OCI-LY7 (cell line): ENCODE results near the gene PITPNM1. TPM values are rescaled to one million over a fixed set of nuclear protein-coding genes. Genes with fewer than 3 reads are reported as not detected.
"Not testable (repeated sequence)": the region's sequence is repeated elsewhere in the genome, so short reads cannot be mapped to it uniquely, and the experiment has no call there.

Source experiments
- BruUV-seq: library from RNA; stranded (reverse); fragments of 400-500 nt; replicated peaks from 2 replicates; lab custom pipeline; 2021; lab: Mats Ljungman, UMichigan
- CTCF ChIA-PET: fragments of 300-600 bp; sonication (Branson Sonifier 250); formaldehyde crosslinking; loops from one replicate; lab custom pipeline; 2022; ENCODE audit warnings: antibody characterized with exemption; ENCODE audit not compliant: unreplicated experiment; lab: Charles Lee
- POLR2A ChIA-PET: fragments of 300-600 bp; sonication (Branson Sonifier 250); formaldehyde crosslinking; loops from one replicate; lab custom pipeline; 2022; ENCODE audit warnings: antibody characterized with exemption; lab: Charles Lee
- DNase-seq: peaks from one replicate; pipeline ENCODE4 v3.0.0-alpha.2; 2015; ENCODE audit warnings: low spot score
- H2AFZ ChIP-seq: fragments of 200-600 bp; sonication (generic), shearing (Covaris generic); 2 replicates; pipeline ENCODE4 v1.6.1; 2014; ENCODE audit warnings: mild to moderate bottlenecking, antibody characterized with exemption, low read length, moderate library complexity
- H3K27ac ChIP-seq: fragments of 200-600 bp; sonication (generic); 2 replicates; pipeline ENCODE4 v1.5.1; 2014; ENCODE audit warnings: mixed run types, low read depth, mild to moderate bottlenecking, moderate library complexity, low read length, inconsistent platforms; ENCODE audit not compliant: poor library complexity, severe bottlenecking
- H3K36me3 ChIP-seq: fragments of 200-600 bp; sonication (generic); 2 replicates; pipeline ENCODE4 v1.6.1; 2014; ENCODE audit warnings: mild to moderate bottlenecking, antibody characterized with exemption, low read length, moderate library complexity, mixed read lengths; ENCODE audit not compliant: insufficient read depth
- H3K4me1 ChIP-seq: fragments of 200-600 bp; sonication (generic); 2 replicates; pipeline ENCODE4 v1.5.1; 2014; ENCODE audit warnings: mild to moderate bottlenecking, low read length; ENCODE audit not compliant: insufficient read depth, poor library complexity, severe bottlenecking
- H3K4me2 ChIP-seq: fragments of 200-600 bp; sonication (generic); 2 replicates; pipeline ENCODE4 v1.6.1; 2014; ENCODE audit warnings: mild to moderate bottlenecking, low read length
- H3K4me3 ChIP-seq: fragments of 200-600 bp; sonication (generic); 2 replicates; pipeline ENCODE4 v1.5.1; 2014; ENCODE audit warnings: mild to moderate bottlenecking, low read depth, low read length; ENCODE audit not compliant: poor library complexity, severe bottlenecking
- H3K79me2 ChIP-seq: fragments of 200-600 bp; sonication (generic); 2 replicates; pipeline ENCODE4 v1.6.1; 2016; ENCODE audit warnings: low read depth, mild to moderate bottlenecking, low read length, moderate library complexity, mixed read lengths; ENCODE audit not compliant: insufficient read depth
- H3K9me2 ChIP-seq: fragments of 200-600 bp; sonication (generic); 2 replicates; pipeline ENCODE4 v1.6.1; 2016; ENCODE audit warnings: mild to moderate bottlenecking, low read length, mixed read lengths; ENCODE audit not compliant: insufficient read depth
- H3K9me3 ChIP-seq: fragments of 200-600 bp; sonication (generic); 2 replicates; pipeline ENCODE4 v1.6.1; 2014; ENCODE audit warnings: mild to moderate bottlenecking, mixed run types, low read length, mixed read lengths
- H4K20me1 ChIP-seq: fragments of 200-600 bp; sonication (generic); 2 replicates; pipeline ENCODE4 v1.6.1; 2014; ENCODE audit warnings: mild to moderate bottlenecking, antibody characterized with exemption, low read length, moderate library complexity, mixed read lengths; ENCODE audit not compliant: insufficient read depth
- CTCF ChIP-seq: fragments of 200-600 bp; sonication (generic); conservative IDR thresholded peaks from 2 replicates; pipeline ENCODE4 v1.5.1; 2014; ENCODE audit warnings: mild to moderate bottlenecking, antibody characterized with exemption, low read length, moderate library complexity, mixed read lengths
- EZH2phosphoT487 ChIP-seq: fragments of 200-600 bp; sonication (generic); IDR thresholded peaks from 2 replicates; pipeline ENCODE4 v1.6.1; 2018; ENCODE audit warnings: low read depth, borderline replicate concordance, mild to moderate bottlenecking, mixed run types, antibody characterized with exemption, low read length, moderate library complexity, mixed read lengths
- intact Hi-C: fragments of 100-400 bp; cut with micrococcal nuclease; formaldehyde crosslinking; loops from one replicate; pipeline ENCODE4 v1.10.0; 2022; ENCODE audit not compliant: unreplicated experiment
- total RNA-seq, 2 experiments: library from RNA; depleted of rRNA in 1 of 2; stranded (reverse); fragments of >200 nt in 1 of 2; shearing (Covaris generic) in 1 of 2; gene quantifications; 2 replicates each; pipeline ENCODE4 v1.2.3, GENCODE V29; 2014 to 2022

The PITPNM1 gene
- total RNA-seq, 2 experiments from 2014 or later = 37.2 to 51.3 TPM

GRCh38 chr11:67466367-67466766, 38.8 kb downstream of the PITPNM1 start:
- ChIA-PET CTCF (no interaction called here), POLR2A (interaction anchor here (0.6 to 2.0 kb wide), 4 partner anchors 16 to 65 kb away, joined by 3 to 18 read pairs (median 5); partner anchors contain the start of genes CORO1B, PPP1CA and PTPRCAP)
- Histone ChIP-seq H4K20me1 (no peaks in the 10 kb centered on the region), H3K9me2 (no peaks in the 10 kb centered on the region), H3K36me3 (no peaks in the 10 kb centered on the region; the same call in 1 of the 2 replicates), H3K9me3 (no peaks in the 10 kb centered on the region), H2AFZ (no peak overlapping the region), H3K79me2 (peaks cover 23% of the 10 kb centered on the region; the same call in 1 of the 2 replicates), H3K4me3 (peak overlapping the region; percentile 87), H3K4me2 (peak overlapping the region; percentile 100), H3K27ac (peak overlapping the region; percentile 76), H3K4me1 (peaks cover 65% of the 10 kb centered on the region)
- no TSS peak for BruUV-seq
- DNase-seq = no peak
- intact Hi-C loops = loop anchor here (5.0 kb wide), 1 partner anchor 114 kb away; the partner anchor contains the start of gene POLD4
- TF ChIP-seq CTCF (no peak), EZH2phosphoT487 (no peak)

- Histone ChIP-seq H3K4me2 (peak overlapping the region; percentile 100), H3K79me2 (peaks cover 23% of the 10 kb centered on the region; the same call in 1 of the 2 replicates), H3K4me3 (peak overlapping the region; percentile 89), H3K27ac (peak overlapping the region; percentile 82), H3K4me1 (peaks cover 69% of the 10 kb centered on the region)
- not testable (repeated sequence) for H2AFZ ChIP-seq, H3K9me2 ChIP-seq, BruUV-seq, H3K9me3 ChIP-seq, H3K36me3 ChIP-seq, DNase-seq, H4K20me1 ChIP-seq
- intact Hi-C loops = loop anchor here (5.0 kb wide), 1 partner anchor 113 kb away; the partner anchor contains the start of gene POLD4
- POLR2A ChIA-PET = interaction anchor here (0.6 to 2.0 kb wide), 5 partner anchors 15 to 511 kb away, joined by 3 to 18 read pairs (median 3); partner anchors contain the start of genes CORO1B, PPP1CA and PTPRCAP
- CTCF ChIA-PET = interaction anchor here (0.6 to 1.1 kb wide), 2 partner anchors 9 to 15 kb away, joined by 3 to 9 read pairs; no protein-coding TSS in a partner anchor
Measured at GRCh38 chr11:67465530-67465929, 39.6 kb downstream of the PITPNM1 start.

- no peaks in the 10 kb centered on the region for H3K9me3 ChIP-seq
- H3K4me2 ChIP-seq = peak overlapping the region; percentile 100
- peak overlapping the region; percentile 82 for H3K27ac ChIP-seq
- H3K4me1 ChIP-seq = peaks cover 69% of the 10 kb centered on the region
- intact Hi-C loops = loop anchor here (5.0 kb wide), 1 partner anchor 113 kb away; the partner anchor contains the start of gene POLD4
- peak overlapping the region; percentile 89 for H3K4me3 ChIP-seq
- no peaks in the 10 kb centered on the region for H3K9me2 ChIP-seq
- H3K79me2 ChIP-seq = peaks cover 23% of the 10 kb centered on the region; the same call in 1 of the 2 replicates
- H3K36me3 ChIP-seq = no peaks in the 10 kb centered on the region; the same call in 1 of the 2 replicates
- no peaks in the 10 kb centered on the region for H4K20me1 ChIP-seq
- TSS peak; percentile 70 for BruUV-seq
- POLR2A ChIA-PET = interaction anchor here (0.6 to 2.0 kb wide), 4 partner anchors 15 to 511 kb away, joined by 3 to 18 read pairs (median 5); partner anchors contain the start of genes PPP1CA and PTPRCAP
- TF ChIP-seq CTCF = no peak
- no peak for DNase-seq
- CTCF ChIA-PET = interaction anchor here (0.6 to 1.1 kb wide), 3 partner anchors 9 to 187 kb away, joined by 3 to 9 read pairs (median 3); no protein-coding TSS in a partner anchor
- no peak overlapping the region for H2AFZ ChIP-seq
Measured at GRCh38 chr11:67465189-67465510, 40.0 kb downstream of the PITPNM1 start.
